ENCODE results near the gene CDCA7L.
"Not testable (repeated sequence)": the region's sequence is repeated elsewhere in the genome, so short reads cannot be mapped to it uniquely, and the experiment has no call there.

Gene CDCA7L

GRCh38 chr7:21865631-21866204 is 80.0 kb downstream of the CDCA7L start:
- FAIRE-seq; DNase-seq (ENCODE audit: extremely low spot score, insufficient read length, low read depth): not testable (repeated sequence)

GRCh38 chr7:21851559-21851967 is 94.1 kb downstream of the CDCA7L start:
- FAIRE-seq: no peak

More at GRCh38 chr7:21851559-21851967, 94.1 kb downstream of the CDCA7L start:
- no peak for DNase-seq (ENCODE audit: extremely low spot score, insufficient read length, low read depth)

Measured in GM18507 (cell line).